CD4-positive, alpha-beta T cell treated with Interleukin-15 for 1 hour (primary cell): ENCODE results near the gene DYNC1I1.

Experiments
- DNase-seq: peaks from one replicate; pipeline ENCODE4 v3.0.0-alpha.2; 2020

DYNC1I1 gene

DNA sequence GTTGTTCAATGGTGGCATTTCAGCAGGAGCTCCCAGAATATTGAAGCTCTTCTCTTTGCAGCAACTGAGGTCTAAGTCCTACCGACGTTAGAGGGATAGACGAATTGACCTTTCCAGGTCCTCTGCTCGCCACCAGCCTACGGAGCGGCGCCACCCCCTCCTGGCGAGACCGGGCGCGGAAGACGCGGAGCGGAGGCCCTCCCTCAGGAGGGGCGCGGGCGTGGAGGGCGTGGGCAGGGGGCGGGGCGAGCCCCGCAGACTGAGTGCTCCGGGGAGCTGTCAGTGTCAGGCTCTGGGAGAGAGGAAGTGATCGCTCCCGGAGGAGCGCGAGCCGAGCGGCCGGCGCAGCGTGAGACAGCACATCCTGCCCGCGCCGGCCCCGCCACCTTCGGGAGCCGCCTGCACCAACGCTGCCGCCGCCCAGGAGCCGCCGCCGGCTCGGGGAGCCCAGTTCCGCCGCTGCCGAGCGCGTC lies at the start of gene DYNC1I1:
DYNC1I1 (plus strand) TSS at position 257 of the 473 bp plus-strand sequence. CDS start 32,176 bp downstream, outside the sequence.
- DNase-seq = peak; percentile 31

DNA sequence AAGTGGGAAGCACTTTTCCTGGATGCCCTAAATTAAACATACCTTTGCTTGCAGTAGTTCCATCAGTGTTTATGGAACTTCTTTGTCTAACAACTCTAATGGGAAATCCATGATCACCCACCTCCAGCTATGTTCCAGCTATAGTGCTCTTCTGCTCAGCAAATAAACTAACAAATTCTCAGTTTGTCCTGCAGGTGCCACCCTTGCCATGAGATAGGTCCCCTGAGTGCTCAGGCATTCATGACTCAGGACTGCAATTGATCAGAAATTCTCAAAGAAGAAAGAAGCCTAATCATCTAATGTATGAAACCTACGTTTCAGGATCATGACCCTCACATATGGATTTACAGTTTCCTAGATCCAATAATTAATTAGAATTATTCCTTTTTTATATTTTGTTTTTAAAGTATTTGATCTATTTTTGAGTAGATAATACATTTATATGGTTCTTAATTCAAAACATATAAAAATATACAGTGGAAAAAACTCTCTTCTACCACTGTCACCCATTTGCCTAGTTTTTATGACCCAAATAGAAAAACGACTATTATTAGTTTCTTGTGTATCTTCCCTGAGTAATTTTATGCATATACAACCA lies 48.7 kb upstream of the DYNC1I1 start:
- DNase-seq = no peak

DNA sequence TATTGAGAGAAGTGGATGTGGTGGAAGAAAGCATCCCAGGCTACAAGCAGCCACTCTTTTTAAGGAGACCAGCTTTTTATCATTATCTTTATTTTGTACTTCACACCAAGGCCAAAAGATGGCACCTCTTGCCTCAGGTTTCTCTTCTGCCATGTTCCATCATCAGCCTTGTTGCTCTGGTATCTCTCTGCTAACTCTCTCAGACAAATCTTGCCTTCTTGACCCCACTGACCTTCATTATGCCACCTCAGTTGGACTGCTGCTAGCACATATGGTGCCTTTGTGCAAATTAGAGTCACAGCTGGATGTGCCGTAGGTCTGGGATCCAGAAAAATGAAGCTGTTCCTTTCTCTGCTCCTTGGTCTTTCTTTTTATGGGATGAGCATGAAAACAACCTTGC lies 47.1 kb upstream of the DYNC1I1 start:
- DNase-seq = no peak

- DNase-seq = no peak
Measured at GRCh38 chr7:95730493-95731280, 41.7 kb upstream of the DYNC1I1 start.

DNA sequence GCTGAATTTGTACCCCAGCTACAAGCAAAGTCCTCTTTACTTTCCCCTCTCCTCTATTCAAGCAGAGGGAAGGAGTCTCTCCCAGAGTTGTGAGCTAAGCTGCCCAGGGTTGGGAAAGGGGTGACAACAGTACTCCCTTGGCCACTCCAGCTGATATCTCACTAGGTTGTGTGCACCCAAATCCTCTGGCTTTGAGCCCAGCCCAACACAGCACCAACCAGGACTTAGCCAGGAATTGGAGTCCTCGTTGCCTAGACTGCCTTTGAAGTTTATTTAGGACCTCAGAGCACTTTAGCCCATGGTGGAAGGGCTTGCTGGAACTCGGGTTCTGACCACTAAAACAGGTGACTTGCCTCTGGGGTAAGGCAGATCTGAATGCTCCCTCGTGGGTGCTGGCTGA lies 35.7 kb upstream of the DYNC1I1 start:
- no peak for DNase-seq

- DNase-seq = no peak
Measured at GRCh38 chr7:95737828-95738505, 34.4 kb upstream of the DYNC1I1 start.

- no peak for DNase-seq
Measured at GRCh38 chr7:95749044-95749443, 23.3 kb upstream of the DYNC1I1 start.

DNA sequence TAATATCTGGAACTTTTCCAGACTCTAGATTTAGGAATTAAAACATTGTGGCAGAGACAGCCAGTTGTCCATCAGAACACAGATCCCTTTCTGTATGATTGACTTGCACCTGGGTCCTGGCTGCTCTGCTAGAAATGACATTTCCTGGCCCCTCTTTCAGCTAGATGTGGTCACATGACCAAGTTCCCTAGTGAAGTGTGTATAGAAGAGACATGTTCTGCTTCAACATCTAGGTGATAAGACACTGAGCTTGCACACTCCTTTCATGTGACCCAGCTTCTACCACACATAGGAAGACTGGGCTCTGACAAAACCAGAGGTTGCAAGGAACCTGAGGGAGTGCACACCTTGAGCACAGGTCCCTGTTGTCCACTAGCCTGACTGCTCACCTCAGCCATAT lies 22.8 kb upstream of the DYNC1I1 start:
- DNase-seq = no peak

- no peak for DNase-seq
Measured at GRCh38 chr7:95753440-95753839, 18.9 kb upstream of the DYNC1I1 start.

GRCh38 chr7:95755277-95755934 lies 16.9 kb upstream of the DYNC1I1 start:
- no peak for DNase-seq

DNA sequence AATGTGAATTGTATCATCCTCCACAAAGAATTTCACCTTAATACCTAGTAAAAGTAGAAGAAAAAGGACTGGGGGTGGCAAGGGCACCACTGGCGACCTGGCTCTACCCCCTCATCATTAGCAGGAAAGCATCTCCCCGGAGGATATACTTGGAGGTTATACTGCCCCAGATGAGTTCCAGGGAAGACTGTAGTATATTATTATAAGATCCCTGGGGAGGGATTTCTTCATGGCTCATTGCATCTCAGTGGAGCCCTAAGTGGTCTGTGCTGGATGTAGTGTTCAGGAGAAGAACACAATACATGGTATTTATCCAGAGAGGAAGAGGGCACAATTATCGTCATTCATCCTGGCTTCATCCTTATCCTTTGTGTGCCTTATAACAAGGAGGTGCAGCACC lies 14.2 kb upstream of the DYNC1I1 start:
- DNase-seq = no peak

- no peak for DNase-seq
Measured at GRCh38 chr7:95766086-95766485, 6.3 kb upstream of the DYNC1I1 start.

- DNase-seq = no peak
Measured at GRCh38 chr7:95766657-95767056, 5.7 kb upstream of the DYNC1I1 start.

DNA sequence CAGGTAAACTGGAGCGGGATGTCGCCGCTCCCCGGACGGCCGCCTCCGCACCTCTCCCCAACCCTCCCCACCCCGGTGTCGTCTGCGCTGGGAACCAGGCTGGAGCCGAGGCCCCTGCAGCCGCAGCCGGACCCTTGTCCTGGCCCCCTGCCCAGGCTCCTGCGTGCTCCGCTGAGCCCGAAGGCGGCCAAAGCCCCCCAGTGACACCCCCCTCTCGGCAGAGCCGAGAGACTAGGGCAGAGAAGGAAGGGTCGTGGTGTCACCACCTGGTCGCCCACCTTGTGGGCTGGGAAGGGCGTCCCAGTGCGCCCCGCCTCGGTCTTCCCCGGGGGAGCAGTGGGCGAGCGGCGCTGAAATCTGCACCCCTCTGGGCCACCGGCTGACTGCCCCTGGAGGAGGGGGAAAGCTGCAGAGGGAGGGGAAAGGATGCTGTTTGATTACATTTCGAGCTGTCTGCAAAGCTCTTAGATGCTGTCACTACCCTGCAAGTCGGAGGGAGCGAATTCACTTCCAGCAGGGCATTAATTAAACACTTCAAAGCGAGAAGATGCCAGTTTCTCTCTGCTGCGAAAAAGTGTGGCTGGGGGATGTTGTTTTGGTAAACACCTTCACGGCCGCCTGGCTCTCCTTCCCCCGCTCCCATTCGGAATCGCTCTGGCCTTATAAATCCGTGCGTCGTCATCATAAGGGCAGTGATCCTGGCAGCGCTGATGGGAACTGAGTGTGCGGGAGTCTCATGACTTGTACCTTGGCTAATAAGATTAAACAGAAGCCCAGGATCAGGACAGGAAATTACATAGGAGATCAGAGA lies 622 bp downstream of the DYNC1I1 start:
- no peak for DNase-seq

DNA sequence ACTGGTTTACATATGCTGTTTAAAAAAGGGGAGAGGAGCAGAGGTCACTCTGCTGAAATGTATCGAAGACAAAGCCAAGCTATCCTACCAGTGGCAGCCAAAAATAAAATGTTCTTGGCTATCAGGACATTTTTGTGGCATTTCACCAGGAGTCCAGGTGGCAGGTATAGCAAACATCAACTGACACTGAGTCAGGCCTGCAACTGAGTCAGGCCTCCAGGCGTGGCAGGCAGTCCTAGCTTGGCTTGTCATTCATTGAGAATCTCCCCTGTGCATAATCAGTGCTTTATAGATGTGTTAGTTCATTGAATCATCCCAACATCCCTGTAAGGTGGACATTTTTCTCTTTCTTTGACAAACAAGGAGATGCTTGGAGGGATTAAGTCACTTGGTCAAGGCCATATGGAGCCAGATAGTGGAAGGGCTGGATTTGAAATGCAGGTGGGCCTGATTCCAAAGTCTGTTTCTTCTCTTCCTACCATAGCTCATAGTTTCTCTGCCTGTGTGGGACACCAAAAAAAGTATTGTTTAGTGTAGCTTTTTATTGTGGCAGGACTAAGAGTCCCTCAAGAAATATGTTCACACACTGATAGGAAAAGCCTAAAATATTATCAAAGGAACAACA lies 4.3 kb downstream of the DYNC1I1 start:
- DNase-seq = no peak

DNA sequence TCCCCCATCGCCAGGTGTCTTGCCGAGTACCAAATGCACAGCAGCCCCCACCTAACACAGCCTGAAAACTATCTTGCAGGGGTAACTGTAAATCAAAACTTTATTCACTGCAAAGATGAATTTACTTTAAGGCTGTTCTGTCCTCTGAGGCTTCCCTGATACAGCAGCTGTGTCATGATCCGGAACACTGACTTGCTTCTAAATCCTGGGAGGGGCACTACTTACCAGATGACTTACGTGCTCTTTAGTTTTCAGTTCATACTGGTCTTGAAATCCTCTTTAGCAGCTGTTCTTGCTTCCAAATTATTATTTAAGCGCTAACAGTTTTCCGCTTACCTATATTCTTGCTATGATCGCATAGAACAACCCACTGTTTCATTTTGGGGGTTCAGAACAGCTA lies 4.9 kb downstream of the DYNC1I1 start:
- DNase-seq = no peak

- DNase-seq = no peak
Measured at GRCh38 chr7:95780665-95781064, 8.3 kb downstream of the DYNC1I1 start.

GRCh38 chr7:95781961-95782586 lies 9.7 kb downstream of the DYNC1I1 start:
- no peak for DNase-seq

DNA sequence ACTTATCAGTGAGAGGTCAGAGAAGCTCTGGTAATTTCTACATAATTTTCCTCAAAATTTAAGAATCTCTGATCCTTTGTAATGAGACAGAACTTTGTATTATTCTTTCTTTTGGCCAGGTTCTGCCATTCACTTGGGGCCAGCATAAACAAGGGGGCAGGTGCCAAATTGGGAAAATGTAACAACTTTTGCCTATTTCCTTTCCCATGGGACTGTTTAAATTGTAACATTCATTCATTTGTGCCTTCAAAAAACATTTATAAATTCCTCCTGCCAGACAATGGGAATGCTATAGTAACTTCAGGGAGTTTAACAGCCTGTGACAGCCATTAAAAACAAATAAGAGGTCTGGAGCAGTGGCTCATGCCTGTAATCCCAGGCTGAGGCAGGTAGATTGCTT lies 12.4 kb downstream of the DYNC1I1 start:
- no peak for DNase-seq

DNA sequence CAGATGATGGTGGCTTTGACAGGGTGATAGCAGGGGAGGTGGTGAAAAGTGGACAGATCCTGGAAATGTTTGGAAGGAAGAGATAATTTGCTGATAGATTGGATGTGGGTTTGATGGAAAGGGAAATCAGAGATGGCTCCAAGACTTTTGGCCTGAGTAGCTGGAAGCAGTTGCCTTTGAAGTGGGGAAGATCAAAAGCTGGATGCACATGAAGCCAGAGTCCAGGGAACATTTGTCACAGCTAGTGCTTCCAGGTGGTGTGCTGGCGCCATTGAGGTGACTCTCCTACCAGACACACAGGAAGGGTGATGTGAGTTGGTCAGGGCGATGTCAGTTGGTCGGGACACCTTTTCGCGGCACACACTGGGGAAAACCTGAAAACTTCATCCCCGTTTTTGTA lies 15.9 kb downstream of the DYNC1I1 start:
- DNase-seq = no peak

- DNase-seq = no peak
Measured at GRCh38 chr7:95788884-95789283, 16.5 kb downstream of the DYNC1I1 start.

DNA sequence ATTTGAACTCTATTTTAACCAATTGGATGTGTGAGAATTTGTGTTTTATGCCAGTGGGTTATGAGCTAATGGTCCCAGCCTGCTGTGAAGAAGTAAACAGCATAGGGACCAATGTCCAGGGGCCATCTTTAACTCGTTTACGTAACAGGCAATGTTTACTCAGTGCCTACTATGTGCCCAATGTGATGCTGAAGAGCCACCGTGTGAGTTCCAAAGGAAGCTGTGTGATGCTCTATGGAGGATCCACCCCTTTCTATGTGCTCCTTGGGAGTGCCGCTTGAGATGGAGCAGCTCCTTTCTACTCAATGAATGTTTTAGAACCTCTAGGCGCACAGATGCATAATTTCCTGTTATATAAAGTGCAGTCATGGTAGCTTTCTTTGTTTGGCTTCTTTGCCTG lies 21.3 kb downstream of the DYNC1I1 start:
- DNase-seq = no peak
